GM19452 (cell line): ENCODE measurements around the gene GABRB2.
"Not testable (repeated sequence)": the region's sequence is repeated elsewhere in the genome, so short reads cannot be mapped to it uniquely, and the experiment has no call there.

ENCODE experiments used
- ATAC-seq: cut with Tn5 transposase; IDR thresholded peaks from one replicate; pipeline ENCODE4 v1.9.1; 2021; ENCODE audit not compliant: unreplicated experiment

Gene GABRB2

DNA sequence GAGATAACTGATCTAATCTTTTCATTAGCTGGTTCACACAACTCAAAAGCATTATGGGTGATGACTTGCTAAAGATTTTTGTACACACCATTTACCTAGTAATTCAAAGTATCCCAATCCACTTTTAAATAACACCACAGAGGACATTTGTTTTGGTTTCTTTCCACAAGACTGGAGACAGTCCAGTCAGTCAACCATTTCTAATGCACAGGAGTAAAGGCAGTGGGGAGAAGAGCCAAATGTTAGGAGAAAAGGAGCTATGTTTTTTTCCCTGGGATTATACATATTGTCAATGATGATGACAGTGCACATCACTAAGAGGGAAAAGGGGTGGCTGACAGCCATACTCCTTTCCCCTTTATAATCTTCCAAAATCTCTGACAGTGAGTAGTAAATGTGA lies 240.9 kb downstream of the GABRB2 start:
- ATAC-seq = no peak

DNA sequence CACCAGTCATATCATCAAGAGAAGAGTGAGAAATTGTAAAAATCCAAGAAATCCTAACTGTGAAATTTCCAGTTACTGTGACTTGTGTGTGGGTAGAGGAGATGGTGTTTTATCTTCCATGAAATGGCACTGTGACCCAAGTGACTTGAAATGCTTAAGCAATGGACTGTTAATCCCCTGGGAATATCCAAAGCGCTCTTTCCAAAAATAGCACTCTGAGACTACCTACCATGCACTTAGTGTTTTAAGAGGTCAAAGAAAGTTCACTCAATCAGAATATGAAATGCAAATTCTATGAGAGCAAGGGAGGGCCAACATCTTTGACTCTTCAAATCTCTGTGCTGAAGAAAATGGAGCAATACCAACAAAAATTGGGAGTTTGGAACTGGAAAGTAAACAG lies 244.0 kb downstream of the GABRB2 start:
- no peak for ATAC-seq

DNA sequence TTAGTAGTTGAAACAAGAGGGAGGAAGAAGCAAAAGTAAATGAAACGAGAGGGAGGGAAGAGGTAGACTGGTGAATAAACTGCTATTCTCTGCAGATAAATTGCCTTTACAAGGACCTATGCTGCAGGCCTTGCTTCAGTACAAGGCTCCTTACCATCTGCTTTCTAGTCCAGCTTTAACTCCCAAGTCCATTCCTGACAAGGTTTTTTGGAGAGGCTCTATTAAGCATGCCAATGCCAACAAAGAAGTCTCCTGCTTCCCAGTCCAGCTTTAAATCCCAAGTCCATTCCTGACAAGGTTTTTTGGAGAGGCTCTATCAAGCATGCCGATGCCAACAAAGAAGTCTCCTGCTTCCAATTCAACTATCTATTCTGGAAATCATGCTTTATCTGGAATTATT lies 244.9 kb downstream of the GABRB2 start:
- ATAC-seq = no peak

DNA sequence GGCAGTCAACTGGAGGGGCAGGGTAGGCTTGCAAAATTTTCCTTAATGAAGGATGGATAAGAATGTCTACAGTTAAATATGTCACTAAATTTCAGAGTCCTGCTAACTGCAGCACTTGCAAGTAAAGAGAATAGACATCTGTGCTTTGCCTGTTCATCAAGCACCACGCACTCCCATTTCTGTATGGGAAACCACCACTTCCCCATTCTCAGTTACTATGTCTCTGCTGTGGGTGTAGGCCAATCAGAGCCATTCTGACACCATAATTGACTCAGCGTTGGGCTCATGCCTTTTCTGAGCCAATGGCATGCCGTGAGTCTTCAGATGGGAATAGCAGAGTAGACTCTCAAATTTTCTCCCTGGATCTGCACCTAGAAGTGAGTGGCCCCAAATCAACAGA lies 247.5 kb downstream of the GABRB2 start:
- peak; percentile 67 for ATAC-seq

DNA sequence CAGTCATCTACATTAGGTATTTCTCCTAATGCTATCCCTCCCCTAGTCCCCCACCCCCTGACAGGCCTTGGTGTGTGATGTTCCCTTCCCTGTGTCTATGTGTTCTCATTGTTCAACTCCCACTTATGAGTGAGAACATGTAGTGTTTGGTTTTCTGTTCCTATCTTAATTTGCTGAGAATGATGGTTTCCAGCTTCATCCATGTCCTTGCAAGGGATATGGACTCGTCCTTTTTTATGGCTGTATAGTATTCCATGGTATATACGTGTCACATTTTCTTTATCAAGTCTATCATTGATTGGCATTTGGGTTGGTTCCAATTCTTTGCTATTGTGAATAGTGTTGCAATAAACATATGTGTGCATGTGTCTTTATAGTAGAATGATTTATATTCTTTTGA lies 249.1 kb downstream of the GABRB2 start:
- ATAC-seq = not testable (repeated sequence)

DNA sequence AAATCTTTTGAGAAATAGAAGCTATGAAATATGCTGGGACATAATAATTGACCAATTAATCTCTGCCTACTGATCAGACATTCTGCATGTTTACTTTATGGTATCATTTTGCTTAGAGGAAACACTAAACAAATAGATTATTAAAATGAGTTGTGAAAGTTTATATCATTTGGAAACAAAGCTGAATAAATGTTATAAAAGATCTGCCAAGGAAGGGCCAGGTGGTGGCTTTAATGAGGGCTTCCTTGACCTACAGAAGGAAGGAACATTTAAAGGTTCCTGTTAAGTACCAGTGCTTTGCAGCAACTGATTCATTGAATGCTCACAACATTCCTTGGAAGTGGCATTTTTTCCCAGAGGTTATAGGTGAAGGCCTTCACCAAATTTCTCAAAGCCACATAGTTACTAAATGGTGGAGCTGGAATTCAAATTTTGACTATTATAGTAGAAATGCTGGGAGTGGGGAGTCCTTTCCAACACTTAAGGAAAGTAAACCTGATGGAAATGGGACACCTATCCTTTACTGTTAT lies 250.7 kb downstream of the GABRB2 start:
- ATAC-seq = no peak

DNA sequence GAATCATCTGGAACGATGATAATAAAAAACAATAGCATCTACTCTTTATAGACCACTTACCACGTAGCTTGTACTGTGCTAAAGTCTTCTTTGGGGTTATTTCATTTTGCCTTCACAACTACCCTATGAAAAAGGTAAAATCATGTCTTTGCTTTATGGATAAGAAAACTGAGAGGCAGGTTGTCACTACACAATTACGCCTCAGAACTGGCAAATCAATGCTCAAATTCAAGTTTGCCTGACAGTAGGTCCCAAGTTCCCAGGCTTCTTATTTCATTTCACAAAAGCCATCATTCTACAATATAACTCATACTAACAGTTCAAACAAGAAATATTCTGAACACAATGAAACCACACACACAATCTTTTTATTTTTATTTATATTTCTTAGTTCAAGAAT lies 258.5 kb downstream of the GABRB2 start:
- ATAC-seq = no peak

DNA sequence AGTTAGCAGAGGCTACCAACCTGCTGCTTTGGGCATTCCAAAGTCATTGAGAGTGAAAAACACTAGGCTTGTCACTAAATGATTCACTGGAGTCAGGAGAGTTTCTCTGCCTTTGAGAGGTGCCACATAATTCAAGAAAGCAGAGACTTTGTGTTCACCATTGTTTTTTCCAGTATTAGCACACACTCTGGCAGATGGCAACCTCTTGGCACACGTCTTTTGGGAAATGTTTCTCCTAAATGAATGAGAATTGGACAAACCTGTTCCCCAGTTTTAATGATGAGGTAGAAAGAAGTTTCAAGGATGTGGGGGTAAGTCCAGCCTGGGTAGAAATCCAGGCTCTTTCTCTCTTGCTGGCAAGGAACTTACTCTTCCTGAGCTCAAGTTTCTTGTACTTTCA lies 259.1 kb downstream of the GABRB2 start:
- ATAC-seq = no peak

DNA sequence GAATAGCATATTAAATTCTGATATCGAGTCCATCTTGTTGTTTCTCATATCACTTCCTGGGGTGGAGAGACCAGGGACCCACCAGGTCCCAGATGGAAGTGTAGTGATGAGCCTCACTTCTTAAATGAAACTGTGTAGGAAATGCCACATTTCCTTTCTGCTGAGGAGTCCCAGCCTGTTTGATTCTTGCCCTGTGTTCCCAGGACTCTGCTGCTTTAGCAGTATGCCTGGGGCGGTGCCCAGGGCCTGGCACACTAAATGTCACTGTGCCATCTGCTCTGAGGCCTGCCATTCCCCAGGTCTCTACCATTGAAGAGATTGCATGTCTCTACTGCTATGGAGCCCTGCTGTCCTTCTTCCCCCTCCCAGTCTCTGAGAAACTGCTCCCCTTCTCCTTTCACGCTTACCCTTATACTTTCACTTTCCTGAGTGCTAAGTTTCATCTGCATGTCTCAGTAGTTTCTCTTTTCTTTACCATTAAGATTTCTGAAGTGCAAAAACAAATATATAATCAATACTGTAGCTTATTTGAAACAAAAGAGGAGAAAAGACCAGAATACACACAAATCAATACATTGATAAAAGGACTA lies 260.4 kb downstream of the GABRB2 start:
- peak; percentile 84 for ATAC-seq

DNA sequence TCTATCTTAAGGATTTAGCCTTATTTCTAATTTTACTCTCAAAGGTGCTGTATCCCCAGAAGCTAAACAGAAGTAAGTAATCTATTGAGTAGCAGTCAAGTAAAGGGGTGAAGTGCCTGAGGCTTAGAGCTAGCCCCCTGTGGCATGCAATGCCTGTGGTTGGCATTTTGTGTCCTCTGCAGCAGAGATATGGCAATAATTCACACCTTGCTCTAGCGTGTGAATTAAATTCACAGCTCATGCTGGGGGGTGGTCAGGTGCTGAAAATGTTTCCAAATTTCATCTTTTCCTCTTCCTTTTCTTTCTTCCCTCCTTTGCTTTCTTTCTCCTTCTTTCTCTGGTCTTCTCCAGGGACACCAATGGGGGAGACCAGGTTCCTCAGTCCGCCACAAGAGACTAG lies 262.1 kb downstream of the GABRB2 start:
- ATAC-seq = no peak

DNA sequence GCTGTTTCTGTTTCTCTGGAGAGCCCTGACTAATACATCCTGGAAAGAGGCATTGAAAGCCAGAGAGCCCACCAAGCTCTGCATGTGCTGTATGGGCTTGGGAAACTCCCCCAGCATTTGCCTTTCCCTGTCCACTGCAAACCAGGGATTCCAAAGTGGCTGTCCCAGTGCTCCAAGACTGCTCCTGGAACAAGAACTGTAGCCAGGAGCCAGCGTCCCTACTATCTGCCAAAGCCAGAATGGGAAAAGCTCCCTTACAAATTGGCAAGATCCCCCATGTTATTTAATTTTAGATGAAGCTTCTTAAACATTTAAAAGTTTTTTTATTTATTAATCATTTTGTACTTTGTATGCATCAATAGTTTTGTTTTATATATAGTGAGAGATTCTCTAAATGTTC lies 263.2 kb downstream of the GABRB2 start:
- ATAC-seq = no peak

DNA sequence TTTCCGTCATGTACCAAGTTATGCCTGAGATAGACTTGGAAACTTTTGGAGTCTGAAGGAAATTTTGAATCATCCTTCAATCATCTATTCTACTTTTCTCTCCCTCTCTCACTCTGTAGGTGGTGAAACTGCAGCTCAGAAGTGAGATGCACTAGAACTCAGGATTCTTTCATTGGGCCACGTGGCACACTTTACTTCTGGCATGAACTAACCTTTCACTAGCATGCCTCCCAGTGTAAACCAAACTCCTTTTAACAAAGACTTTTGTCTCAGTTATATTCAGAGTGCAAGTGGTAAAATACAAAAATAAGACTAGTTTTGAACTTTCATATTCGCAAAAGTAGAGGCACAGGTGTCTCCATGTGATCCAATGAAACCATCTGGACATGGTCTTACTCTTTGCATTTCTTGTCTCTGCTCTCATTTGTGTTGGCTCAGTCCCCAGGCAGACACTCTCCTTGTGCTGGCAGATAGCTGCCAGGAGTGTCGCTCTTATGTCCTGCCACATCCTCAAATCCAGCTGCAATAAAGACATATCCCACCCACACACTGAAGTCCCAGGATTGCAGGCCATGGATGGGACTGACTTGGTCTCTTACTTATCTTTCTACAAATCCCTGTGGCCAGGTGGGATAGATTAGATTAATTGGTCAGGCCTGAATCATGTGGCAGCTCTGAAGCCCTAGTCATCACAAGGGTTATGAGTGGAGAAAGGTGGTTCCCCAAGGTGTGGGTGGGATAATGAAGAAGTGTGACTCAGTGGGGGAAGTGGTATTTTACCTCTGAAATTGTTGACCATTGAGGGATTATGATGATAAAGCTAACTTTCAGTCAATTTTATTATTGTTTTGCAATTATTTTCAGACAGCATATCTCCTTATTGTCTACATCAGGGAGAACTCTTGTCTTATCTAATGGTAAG lies 267.5 kb downstream of the GABRB2 start:
- ATAC-seq = no peak

DNA sequence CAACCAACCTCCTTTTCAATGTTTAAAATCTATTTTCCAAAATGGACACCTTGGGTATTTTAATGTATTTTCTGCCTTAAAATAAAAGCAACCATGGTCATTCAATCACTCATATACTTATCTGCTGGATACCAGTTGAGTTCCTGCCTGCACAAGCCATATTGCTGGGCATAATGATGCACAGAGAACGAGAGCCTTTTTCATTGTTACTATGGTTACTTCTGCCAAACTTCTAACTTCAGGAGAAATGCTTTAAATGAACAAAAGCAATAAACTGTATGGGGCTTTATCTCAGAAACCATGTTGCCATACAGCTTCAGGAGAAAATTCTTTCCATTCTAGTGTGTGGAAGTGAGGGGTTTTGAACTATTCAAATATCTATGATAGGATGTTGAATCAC lies 269.5 kb downstream of the GABRB2 start:
- ATAC-seq = no peak

DNA sequence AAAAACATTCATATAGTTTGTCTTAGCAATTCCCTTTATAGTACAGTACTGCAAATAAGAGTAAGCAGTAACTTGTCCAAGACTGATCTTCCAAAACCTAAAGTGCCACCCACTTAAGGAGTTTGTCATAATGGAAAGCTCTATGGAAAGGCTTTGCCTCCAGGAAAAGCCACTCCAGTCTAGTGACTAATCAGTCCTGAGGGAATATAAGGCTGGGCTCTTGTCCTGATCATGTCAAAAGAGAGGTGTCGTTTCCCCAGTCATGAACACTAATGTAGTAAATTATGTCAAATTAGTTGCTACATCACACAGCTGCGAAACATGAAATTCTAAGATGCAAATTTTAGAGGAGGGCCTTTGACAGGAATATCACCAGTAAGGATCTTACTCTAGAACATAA lies 271.6 kb downstream of the GABRB2 start:
- ATAC-seq = no peak

DNA sequence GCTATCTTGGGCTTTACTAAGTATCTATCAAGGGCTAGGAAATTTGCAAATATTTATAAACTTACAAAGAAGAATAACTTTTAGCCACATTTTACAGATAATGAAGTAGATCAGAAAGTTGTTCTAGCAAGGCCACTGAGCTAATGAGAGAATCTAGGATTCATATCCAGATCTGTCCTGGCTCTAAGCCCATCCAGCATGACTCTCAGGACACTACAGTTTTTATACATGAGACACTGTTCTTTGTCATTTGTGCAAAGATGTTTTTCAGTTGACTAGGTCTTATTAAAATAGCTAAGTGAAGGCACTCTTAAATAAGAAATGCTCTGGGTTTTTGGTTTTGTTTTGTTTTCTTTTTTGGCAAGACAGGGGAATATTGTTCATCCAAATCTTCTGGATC lies 273.1 kb downstream of the GABRB2 start:
- ATAC-seq = no peak

DNA sequence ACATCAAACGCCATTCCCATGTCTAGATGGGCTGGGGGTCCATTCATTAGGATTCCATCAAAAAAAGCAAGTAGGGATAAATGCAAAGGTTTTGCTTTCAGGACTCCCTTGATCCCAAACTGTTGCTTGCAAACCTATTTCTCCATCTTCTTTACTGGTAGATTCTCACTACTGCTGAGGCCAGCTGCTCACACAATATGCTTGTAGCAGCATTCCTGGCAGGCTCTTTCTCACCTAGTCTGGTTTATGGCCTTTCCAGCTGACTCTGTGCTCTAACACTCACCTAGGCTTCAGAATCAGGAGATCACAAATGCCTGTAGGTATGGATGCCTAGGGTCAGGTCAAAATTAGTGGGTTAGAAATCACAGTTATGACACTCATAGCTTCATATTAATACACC lies 274.7 kb downstream of the GABRB2 start:
- ATAC-seq = no peak

DNA sequence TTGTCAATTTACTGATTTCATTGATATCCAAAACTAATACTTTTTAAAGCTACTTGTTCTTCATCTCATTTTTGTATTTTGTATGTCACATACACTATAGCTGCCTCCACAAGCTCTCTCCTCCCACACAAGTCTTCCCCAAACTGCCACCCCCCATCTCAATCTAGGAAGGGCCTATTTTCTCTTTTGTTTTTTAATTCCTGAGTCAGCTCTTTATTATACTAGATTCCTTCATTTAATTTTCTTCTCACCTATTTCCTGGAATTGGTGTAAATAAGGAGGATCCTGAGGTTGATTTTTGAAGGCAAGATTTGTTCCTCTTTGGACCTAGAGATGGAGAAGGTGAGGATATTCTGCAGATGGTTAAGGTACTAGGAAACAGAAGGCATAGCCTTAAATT lies 277.4 kb downstream of the GABRB2 start:
- ATAC-seq = no peak

DNA sequence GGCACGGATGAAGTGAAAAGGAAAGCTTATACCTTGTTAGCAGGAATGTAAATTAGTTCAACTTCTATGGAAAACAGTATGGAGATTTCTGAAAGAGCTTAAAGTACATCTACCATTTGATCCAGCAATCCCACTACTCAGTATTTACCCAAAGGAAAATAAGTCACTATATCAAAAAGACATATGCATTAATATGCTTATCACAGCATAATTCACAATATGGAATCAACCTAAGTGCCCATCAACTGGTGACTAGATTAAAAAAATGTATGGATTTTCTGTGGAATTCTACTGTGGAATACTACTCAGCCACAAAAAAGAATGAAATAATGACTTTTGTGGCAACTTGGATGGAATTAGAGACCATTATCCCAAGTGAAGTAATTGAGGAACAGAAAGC lies 279.6 kb downstream of the GABRB2 start:
- no peak for ATAC-seq

DNA sequence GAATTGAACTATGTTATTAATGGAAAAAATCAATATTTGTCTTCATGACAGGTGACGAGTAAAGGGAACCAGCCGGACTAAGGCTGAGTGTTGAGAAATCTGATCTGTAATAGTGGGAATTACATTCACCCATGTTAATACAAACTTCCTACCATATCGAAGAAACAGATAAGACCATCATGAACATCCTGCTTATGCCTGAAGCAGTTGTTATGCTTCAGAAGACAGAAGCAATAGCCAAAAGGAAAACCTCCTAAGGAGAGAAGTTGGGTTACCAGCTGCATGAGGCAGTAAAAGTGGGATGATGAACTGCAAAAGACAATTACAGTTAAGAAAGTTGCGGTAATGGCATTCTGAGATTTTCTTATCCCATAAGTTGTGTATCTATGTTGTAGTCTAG lies 281.5 kb downstream of the GABRB2 start:
- ATAC-seq = no peak

DNA sequence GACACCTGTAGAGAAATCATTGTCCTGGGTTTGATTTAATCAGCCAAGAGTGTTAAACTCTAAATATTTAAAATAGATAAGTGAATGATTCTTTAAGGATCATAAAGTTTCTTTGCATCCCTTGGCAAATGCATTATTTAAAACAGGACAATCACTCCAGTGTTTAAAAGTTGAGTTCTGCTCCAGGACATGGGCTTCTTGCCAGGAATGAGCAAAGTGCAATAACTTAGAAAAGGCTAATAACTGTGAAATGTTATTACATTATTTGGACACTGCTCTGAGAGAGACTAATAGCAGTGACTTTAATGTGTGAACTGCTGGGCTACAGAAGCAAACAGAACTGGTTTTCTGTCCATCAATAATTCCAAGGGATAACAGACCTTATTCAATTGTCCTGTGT lies 283.3 kb downstream of the GABRB2 start:
- no peak for ATAC-seq

DNA sequence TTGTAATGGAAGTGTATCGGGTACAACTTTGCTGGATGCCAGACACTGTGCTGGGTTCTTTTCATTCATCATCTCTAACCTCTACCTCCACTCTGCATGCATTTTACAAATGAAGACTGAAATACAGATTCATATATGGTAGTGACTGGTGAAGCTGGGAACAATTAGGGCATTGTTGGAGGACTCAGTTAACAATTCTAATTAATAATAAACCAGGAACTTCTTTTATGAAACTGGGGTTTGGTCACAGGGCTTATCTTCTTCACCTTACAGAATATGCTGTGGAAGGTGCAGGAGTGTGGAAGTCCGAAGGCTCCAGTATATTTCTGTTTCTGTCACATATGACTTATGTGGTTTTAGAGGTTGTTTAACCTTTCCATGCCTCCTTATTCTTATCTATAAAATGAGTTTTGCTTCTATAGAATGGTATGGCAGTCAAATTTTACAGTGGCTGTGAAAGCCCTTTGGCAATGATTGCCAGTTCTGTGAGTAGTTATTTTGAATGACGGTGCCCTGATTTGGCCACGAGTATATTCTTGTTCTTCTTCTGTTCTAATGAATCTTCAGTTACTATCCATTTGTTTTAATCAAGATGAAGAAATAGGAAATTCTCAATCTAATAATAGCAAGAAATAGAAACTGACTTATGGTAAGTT lies 284.7 kb downstream of the GABRB2 start:
- no peak for ATAC-seq

DNA sequence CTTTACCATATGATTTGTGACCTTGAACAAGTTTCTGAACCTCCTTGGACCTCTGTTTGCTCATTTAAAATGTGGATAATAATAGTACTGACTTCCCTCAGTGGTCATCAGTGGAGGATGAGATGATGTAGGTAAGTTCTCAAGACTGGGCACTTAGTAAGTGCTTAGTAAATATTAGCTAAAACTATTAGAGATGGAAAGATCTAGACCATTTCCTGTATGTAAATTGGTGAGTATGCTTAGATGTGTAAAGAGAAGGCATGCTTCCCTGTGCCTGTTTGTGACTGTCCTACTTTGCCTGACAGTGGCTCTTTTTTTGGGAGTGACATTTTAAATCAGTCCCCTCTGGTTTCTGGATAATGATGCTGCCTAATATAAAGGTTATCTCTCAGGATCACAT lies 288.1 kb downstream of the GABRB2 start:
- peak; percentile 45 for ATAC-seq
